Small intestine (tissue), 7 donors: ENCODE results near the gene DMXL1. TPM values are rescaled to one million over a fixed set of nuclear protein-coding genes. Genes with fewer than 3 reads are reported as not detected.
A peak's percentile ranks its signal among the peaks of the same experiment; 100 is the strongest.
"Not testable (repeated sequence)": the region's sequence is repeated elsewhere in the genome, so short reads cannot be mapped to it uniquely, and the experiment has no call there.

ENCODE experiments used
- DNase-seq, 2 donors: peaks; one replicate each; pipeline versions ENCODE4 v3.0.0 to v3.0.0-alpha.2; 2013
- FAIRE-seq: peaks from 2 replicates; lab custom pipeline; 2012; peaks lifted over from hg19 to GRCh38; lab: Jason Lieb, UNC
- H3K27ac ChIP-seq, 3 donors: one replicate each; pipeline ENCODE4 v1.5.1; 2013; ENCODE audit warnings: low read length in 2 of 3, mild to moderate bottlenecking in 2 of 3, control low read depth in 1 of 3, inconsistent platforms in 1 of 3, low read depth in 1 of 3, moderate library complexity in 1 of 3
- H3K27me3 ChIP-seq, 3 donors: one replicate each; pipeline ENCODE4 v1.6.1; 2013; ENCODE audit warnings: low read length in 3 of 3, inconsistent platforms in 1 of 3; ENCODE audit not compliant: control insufficient read depth in 3 of 3, insufficient read depth in 3 of 3
- H3K36me3 ChIP-seq, 3 donors: one replicate each; pipeline ENCODE4 v1.6.1; 2013; ENCODE audit warnings: low read length in 3 of 3, inconsistent platforms in 1 of 3, low read depth in 1 of 3, mild to moderate bottlenecking in 1 of 3, moderate library complexity in 1 of 3; ENCODE audit not compliant: control insufficient read depth in 3 of 3, insufficient read depth in 2 of 3
- H3K4me1 ChIP-seq, 3 donors: one replicate each; pipeline ENCODE4 v1.6.1; 2013; ENCODE audit warnings: low read length in 2 of 3, inconsistent platforms in 1 of 3, low read depth in 1 of 3, mild to moderate bottlenecking in 1 of 3, moderate library complexity in 1 of 3; ENCODE audit not compliant: control insufficient read depth in 3 of 3, insufficient read depth in 2 of 3
- H3K4me3 ChIP-seq, 3 donors: one replicate each; pipeline ENCODE4 v1.5.1; 2013; ENCODE audit warnings: low read length in 3 of 3, control low read depth in 1 of 3, inconsistent platforms in 1 of 3, low read depth in 1 of 3, mild to moderate bottlenecking in 1 of 3, moderate library complexity in 1 of 3
- H3K9me3 ChIP-seq, 2 donors: one replicate each; pipeline ENCODE4 v1.6.1; 2013; ENCODE audit warnings: low read depth in 1 of 2, low read length in 1 of 2; ENCODE audit not compliant: control insufficient read depth in 2 of 2, insufficient read depth in 1 of 2
- WGBS, 3 donors: extraction: QIAGEN DNeasy Blood & Tissue Kit; methylation state at CpG; one replicate each; pipeline ENCODE4 v1.1.7; 2013; 5-methylcytosine and 5-hydroxymethylcytosine counted together
- polyA plus RNA-seq, 4 donors: library from polyadenylated mRNA; stranded (reverse) in 3 of 4; unstranded in 1 of 4; fragments of 200-250 nt in 3 of 4; fragments of 120-200 nt in 1 of 4; gene quantifications; one replicate each; pipeline versions ENCODE4 v1.2.1 to v1.2.3, GENCODE V29; 2013
- donor health status: healthy with polysubstance abuse.
- donor health status: control.
- donor health status: control.
- donor health status: Bipolar disorder and iron deficiency.
- donor health status: healthy.

DMXL1 gene
- polyA plus RNA-seq, 4 donors = 8.1 to 33.1 (median 18.8) TPM

GRCh38 chr5:119122474-119122873, 51.6 kb downstream of the DMXL1 start:
- peaks cover 0 to 24% (median 9%) of the 10 kb centered on the region in 3 donors for H3K36me3 ChIP-seq
- H3K9me3 ChIP-seq, FAIRE-seq, DNase-seq, H3K27me3 ChIP-seq, H3K4me1 ChIP-seq, H3K27ac ChIP-seq, H3K4me3 ChIP-seq: not testable (repeated sequence)
- WGBS, 3 donors = 92 to 98% (median 98%) methylated on average over 18 to 27 of the region's 27 CpGs

GRCh38 chr5:119123280-119123679, 52.4 kb downstream of the DMXL1 start:
- Histone ChIP-seq H3K27ac (no peak overlapping the region), H3K27me3 (no peaks in the 10 kb centered on the region), H3K9me3 (peaks cover 0 to 3% of the 10 kb centered on the region in 2 donors), H3K4me1 (no peaks in the 10 kb centered on the region), H3K36me3 (peaks cover 0 to 23% (median 11%) of the 10 kb centered on the region in 3 donors), H3K4me3 (no peak overlapping the region)
- DNase-seq (no peak), FAIRE-seq (no peak)
- 94 to 100% methylated on average over 2 of the region's 2 CpGs; no CpG with 5 or more reads in 1 of the 3 donors for WGBS, 3 donors

- Histone ChIP-seq H3K27ac (no peak overlapping the region), H3K4me3 (no peak overlapping the region), H3K9me3 (peaks cover 0 to 3% of the 10 kb centered on the region in 2 donors), H3K36me3 (peaks cover 0 to 18% (median 9%) of the 10 kb centered on the region in 3 donors), H3K4me1 (no peaks in the 10 kb centered on the region), H3K27me3 (no peaks in the 10 kb centered on the region)
- DNase-seq (no peak), FAIRE-seq (no peak)
- WGBS, 3 donors = 57 to 75% (median 73%) methylated on average over 2 of the region's 2 CpGs
These were observed 58.9 kb downstream of the DMXL1 start for GRCh38 chr5:119129770-119130169.

- H3K27ac ChIP-seq = no peak overlapping the region
- H3K4me1 ChIP-seq = no peaks in the 10 kb centered on the region
- H3K4me3 ChIP-seq = no peak overlapping the region
- DNase-seq (peak in 1 of 2 donors; percentile 22), FAIRE-seq (no peak)
- H3K36me3 ChIP-seq = peaks cover 0 to 18% (median 14%) of the 10 kb centered on the region in 3 donors
- H3K27me3 ChIP-seq = no peaks in the 10 kb centered on the region
- 81 to 96% (median 89%) methylated on average over 2 of the region's 2 CpGs for WGBS, 3 donors
- peaks cover 0 to 17% of the 10 kb centered on the region in 2 donors for H3K9me3 ChIP-seq
These were observed 60.8 kb downstream of the DMXL1 start for GRCh38 chr5:119131530-119132304.

GRCh38 chr5:119135743-119136142, 64.9 kb downstream of the DMXL1 start:
- H3K4me1 ChIP-seq, H3K27ac ChIP-seq, H3K27me3 ChIP-seq, DNase-seq, FAIRE-seq, H3K4me3 ChIP-seq: not testable (repeated sequence)
- peaks cover 0 to 19% (median 12%) of the 10 kb centered on the region in 3 donors for H3K36me3 ChIP-seq
- peaks cover 0 to 31% of the 10 kb centered on the region in 2 donors for H3K9me3 ChIP-seq
- 97 to 99% (median 99%) methylated on average over 4 of the region's 4 CpGs for WGBS, 3 donors

- WGBS, 3 donors = 98 to 99% (median 99%) methylated on average over 7 of the region's 7 CpGs
- Histone ChIP-seq H3K4me1 (no peaks in the 10 kb centered on the region), H3K9me3 (peaks cover 0 to 31% of the 10 kb centered on the region in 2 donors), H3K27me3 (no peaks in the 10 kb centered on the region), H3K4me3 (no peak overlapping the region), H3K36me3 (peaks cover 0 to 19% (median 12%) of the 10 kb centered on the region in 3 donors), H3K27ac (no peak overlapping the region)
- no peak for DNase-seq
- FAIRE-seq = no peak
These were observed 65.9 kb downstream of the DMXL1 start for GRCh38 chr5:119136666-119137318.

- Histone ChIP-seq H3K36me3 (peaks cover 3 to 20% (median 11%) of the 10 kb centered on the region in 3 donors), H3K4me3 (no peak overlapping the region), H3K9me3 (no peaks in the 10 kb centered on the region), H3K27me3 (no peaks in the 10 kb centered on the region), H3K27ac (no peak overlapping the region), H3K4me1 (no peaks in the 10 kb centered on the region)
- 91 to 94% (median 94%) methylated on average over 4 of the region's 4 CpGs for WGBS, 3 donors
- FAIRE-seq = no peak
- no peak for DNase-seq
These were observed 82.7 kb downstream of the DMXL1 start for GRCh38 chr5:119153629-119154028.

- Histone ChIP-seq H3K36me3 (peaks cover 0 to 10% (median 7%) of the 10 kb centered on the region in 3 donors), H3K27me3 (no peaks in the 10 kb centered on the region), H3K27ac (no peak overlapping the region), H3K9me3 (no peaks in the 10 kb centered on the region), H3K4me3 (no peak overlapping the region), H3K4me1 (no peaks in the 10 kb centered on the region)
- WGBS, 3 donors = 98 to 100% (median 99%) methylated on average over 2 of the region's 2 CpGs
- DNase-seq (no peak), FAIRE-seq (no peak)
These were observed 87.3 kb downstream of the DMXL1 start for GRCh38 chr5:119158144-119158543.
